Lung (tissue), 12 donors: ENCODE measurements around the gene TAOK1. TPM values are rescaled to one million over a fixed set of nuclear protein-coding genes. Genes with fewer than 3 reads are reported as not detected.

Experiments
- ATAC-seq: fragments of 200-7000 bp; cut with Tn5 transposase; one replicate; pipeline ENCODE4 v1.9.1; 2020; ENCODE audit warnings: moderate number of reproducible peaks; ENCODE audit not compliant: insufficient read depth, low FRiP score
- DNase-seq, 3 donors: peaks; one replicate each; pipeline ENCODE4 v3.0.0-alpha.2; 2013 to 2017
- H3K27ac ChIP-seq, 2 donors: one replicate each; pipeline ENCODE4 v1.5.1; 2013; ENCODE audit warnings: mild to moderate bottlenecking in 2 of 2, moderate library complexity in 2 of 2, control low read depth in 1 of 2, inconsistent platforms in 1 of 2, low read depth in 1 of 2, low read length in 1 of 2
- H3K27me3 ChIP-seq, 3 donors: one replicate each; pipeline ENCODE4 v1.5.1; 2013; ENCODE audit warnings: low read length in 2 of 3; ENCODE audit not compliant: control insufficient read depth in 3 of 3, insufficient read depth in 3 of 3
- H3K36me3 ChIP-seq, 4 donors: one replicate each; pipeline ENCODE4 v1.5.1; 2013; ENCODE audit warnings: low read length in 4 of 4, mild to moderate bottlenecking in 1 of 4, moderate library complexity in 1 of 4; ENCODE audit not compliant: control insufficient read depth in 4 of 4, insufficient read depth in 4 of 4
- H3K4me1 ChIP-seq, 5 donors: one replicate each; pipeline ENCODE4 v1.5.1; 2013; ENCODE audit warnings: low read length in 5 of 5, mild to moderate bottlenecking in 2 of 5, moderate library complexity in 1 of 5; ENCODE audit not compliant: control insufficient read depth in 5 of 5, insufficient read depth in 5 of 5
- H3K4me3 ChIP-seq: one replicate; pipeline ENCODE4 v1.5.1; 2013; ENCODE audit warnings: mild to moderate bottlenecking, control low read depth, moderate library complexity
- H3K9ac ChIP-seq, 2 donors: one replicate each; pipeline ENCODE4 v1.5.1; 2013; ENCODE audit warnings: low read length in 2 of 2, control low read depth in 1 of 2; ENCODE audit not compliant: insufficient read depth in 1 of 2
- H3K9me3 ChIP-seq, 4 donors: one replicate each; pipeline ENCODE4 v1.5.1; 2013; ENCODE audit warnings: low read length in 3 of 4, mild to moderate bottlenecking in 1 of 4, moderate library complexity in 1 of 4; ENCODE audit not compliant: control insufficient read depth in 4 of 4, insufficient read depth in 3 of 4
- WGBS, 2 donors: extraction: QIAGEN DNeasy Blood & Tissue Kit; methylation state at CpG; one replicate each; pipeline ENCODE4 v1.1.7; 2013; 5-methylcytosine and 5-hydroxymethylcytosine counted together
- polyA plus RNA-seq, 2 donors: library from polyadenylated mRNA; stranded (reverse); fragments of 200-250 nt; gene quantifications; one replicate each; pipeline ENCODE4 v1.2.1, GENCODE V29; 2013
- total RNA-seq, 2 donors: library from RNA; depleted of rRNA in 1 of 2; stranded (reverse); fragments of >200 nt in 1 of 2; gene quantifications; one replicate each; pipeline ENCODE4 v1.2.1, GENCODE V29; 2014 to 2021
- TF ChIP-seq, protein P1 (sequence below): IDR thresholded peaks from 2 replicates; pipeline ENCODE4 v1.5.1; 2012; ENCODE audit warnings: mild to moderate bottlenecking; ENCODE audit errors: control extremely low read depth, extremely low read depth
- donor health status: control.
- donor health status: control.
- donor health status: Bipolar disorder and iron deficiency.
- donor health status: healthy.
- donor health status: DM: yes; HTN: yes; CAD: no.

The TAOK1 gene
- total and polyA plus RNA-seq, 4 donors, result 8.8 to 81.0 (median 37.3) TPM

DNA sequence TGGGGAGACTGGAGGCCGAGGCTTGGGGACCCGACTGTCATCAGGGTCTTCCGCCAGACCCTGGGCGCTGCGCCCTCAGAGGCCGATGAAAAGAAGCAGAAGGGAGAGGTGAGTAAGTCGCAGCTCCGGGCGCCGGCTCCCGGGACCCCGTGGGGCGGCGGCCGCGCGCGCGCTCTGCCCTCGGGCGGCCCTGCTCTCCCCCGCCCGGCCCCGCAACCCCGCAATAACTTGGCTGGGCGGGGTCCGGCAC lies 177.1 kb downstream of the TAOK1 start:
- TF ChIP-seq, protein P1, sequence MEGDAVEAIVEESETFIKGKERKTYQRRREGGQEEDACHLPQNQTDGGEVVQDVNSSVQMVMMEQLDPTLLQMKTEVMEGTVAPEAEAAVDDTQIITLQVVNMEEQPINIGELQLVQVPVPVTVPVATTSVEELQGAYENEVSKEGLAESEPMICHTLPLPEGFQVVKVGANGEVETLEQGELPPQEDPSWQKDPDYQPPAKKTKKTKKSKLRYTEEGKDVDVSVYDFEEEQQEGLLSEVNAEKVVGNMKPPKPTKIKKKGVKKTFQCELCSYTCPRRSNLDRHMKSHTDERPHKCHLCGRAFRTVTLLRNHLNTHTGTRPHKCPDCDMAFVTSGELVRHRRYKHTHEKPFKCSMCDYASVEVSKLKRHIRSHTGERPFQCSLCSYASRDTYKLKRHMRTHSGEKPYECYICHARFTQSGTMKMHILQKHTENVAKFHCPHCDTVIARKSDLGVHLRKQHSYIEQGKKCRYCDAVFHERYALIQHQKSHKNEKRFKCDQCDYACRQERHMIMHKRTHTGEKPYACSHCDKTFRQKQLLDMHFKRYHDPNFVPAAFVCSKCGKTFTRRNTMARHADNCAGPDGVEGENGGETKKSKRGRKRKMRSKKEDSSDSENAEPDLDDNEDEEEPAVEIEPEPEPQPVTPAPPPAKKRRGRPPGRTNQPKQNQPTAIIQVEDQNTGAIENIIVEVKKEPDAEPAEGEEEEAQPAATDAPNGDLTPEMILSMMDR, result no peak
- Histone ChIP-seq H3K36me3 (peaks cover 0 to 7% (median 4%) of the 10 kb centered on the region in 4 donors), H3K4me1 (peaks cover 0 to 30% (median 7%) of the 10 kb centered on the region in 5 donors), H3K9me3 (no peaks in the 10 kb centered on the region), H3K27ac (peak overlapping the region; percentile 90 to 92), H3K27me3 (peaks cover 0 to 10% (median 6%) of the 10 kb centered on the region in 3 donors), H3K4me3 (peak overlapping the region; percentile 39), H3K9ac (no peak overlapping the region)
- WGBS, 2 donors, result 0 to 2% methylated on average over 22 to 27 of the region's 27 CpGs
- no peak for ATAC-seq
- DNase-seq, result no peak

DNA sequence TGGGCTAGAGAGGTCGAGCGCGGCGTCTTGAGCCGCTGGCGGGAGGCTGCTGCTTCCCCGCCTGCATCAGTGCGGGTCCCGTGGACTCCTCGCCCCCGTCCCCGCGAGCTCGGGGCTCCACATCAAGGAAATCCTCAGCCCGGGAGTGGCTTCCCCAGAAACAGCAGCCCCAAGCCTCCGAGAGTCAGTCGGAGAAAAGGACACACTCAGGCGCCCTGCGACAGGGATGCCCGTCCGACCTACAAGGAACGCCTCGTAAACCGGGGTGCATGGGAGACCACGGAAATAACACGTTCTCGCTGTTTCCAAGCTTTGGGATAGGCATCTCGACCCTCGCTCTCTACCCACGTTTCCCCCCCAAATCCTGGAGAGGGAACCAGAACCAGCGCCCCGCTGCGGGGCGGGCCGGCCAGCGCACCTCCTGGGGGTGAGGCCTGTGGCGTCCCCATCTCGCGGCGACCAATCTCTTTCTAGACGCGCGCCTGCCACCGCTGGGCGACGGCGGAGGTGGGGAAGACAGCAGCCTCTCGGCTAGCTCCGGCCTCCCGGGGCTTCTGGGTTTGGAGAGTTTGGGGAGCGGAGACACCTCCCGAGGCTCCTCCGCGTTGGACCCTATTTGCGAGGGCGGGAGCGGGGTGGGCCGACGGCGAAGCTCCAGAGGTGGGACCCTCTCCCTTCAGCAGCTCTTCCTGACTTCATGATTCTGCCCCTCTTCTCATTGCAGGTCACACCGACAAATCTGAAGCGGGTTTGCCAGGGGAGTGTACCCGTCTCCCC lies 177.6 kb downstream of the TAOK1 start:
- H3K4me3 ChIP-seq, result peak overlapping the region; percentile 39
- H3K27ac ChIP-seq, result peak overlapping the region; percentile 90 to 92
- peak; percentile 30 for ATAC-seq
- H3K9ac ChIP-seq, result peak overlapping the region in 1 of 2 donors; percentile 55
- peak in 2 of 3 donors; percentile 66 to 71 for DNase-seq
- TF ChIP-seq, protein P1, result no peak
- H3K4me1 ChIP-seq, result peaks cover 0 to 27% (median 6%) of the 10 kb centered on the region in 5 donors
- H3K36me3 ChIP-seq, result peaks cover 0 to 9% (median 3%) of the 10 kb centered on the region in 4 donors
- H3K27me3 ChIP-seq, result peaks cover 0 to 10% (median 6%) of the 10 kb centered on the region in 3 donors
- no peaks in the 10 kb centered on the region for H3K9me3 ChIP-seq
- 0% methylated on average over 63 of the region's 63 CpGs for WGBS, 2 donors

DNA sequence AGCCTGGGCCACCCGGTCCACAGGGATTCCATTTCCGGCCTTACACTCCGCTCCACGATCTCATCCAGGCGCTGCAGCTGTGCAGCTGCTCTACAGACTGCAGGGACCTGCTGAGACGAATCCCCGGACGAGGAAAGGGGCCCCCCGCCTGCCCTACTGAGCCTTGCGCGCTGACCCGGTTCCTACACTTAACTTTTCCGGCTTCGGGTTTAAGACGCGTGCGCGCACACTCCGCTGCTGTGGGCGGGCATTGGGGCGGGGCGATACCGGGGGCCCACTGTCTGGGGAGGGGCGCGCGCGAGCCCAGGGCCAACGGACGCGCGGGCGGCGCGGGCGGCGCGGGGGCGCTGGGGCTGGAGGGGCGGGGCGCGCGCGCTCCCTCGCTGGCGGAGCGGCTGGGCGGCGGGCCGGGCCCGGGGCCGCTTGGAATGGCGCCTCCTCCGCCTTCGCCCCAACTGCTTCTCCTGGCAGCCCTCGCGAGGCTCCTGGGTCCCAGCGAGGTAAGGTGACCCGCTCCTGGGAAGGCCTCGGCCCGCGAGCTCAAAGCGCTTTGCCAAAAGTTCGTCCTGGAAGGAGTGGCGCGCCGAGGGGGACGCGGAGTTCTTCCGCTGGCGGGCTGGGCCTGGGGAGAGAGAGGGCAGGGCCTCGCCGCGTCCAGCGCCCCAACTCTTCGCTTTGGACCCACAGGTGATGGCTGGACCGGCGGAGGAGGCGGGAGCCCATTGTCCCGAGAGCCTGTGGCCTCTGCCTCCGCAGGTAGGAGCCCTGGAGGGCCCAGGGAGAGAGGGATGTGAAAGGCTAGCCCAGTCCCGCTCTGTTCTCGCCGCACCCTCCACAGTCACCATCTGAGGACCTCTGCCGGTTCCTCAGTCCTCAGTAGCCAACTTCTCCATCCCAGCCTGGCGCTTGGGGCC lies 178.4 kb downstream of the TAOK1 start, which contains the start of gene TP53I13:
TSS of gene TP53I13 (plus strand) at position 371 of the 914 bp plus-strand sequence. CDS start at position 429, 58 bp downstream.
- peaks cover 0 to 33% (median 6%) of the 10 kb centered on the region in 5 donors for H3K4me1 ChIP-seq
- WGBS, 2 donors, result 1 to 3% methylated on average over 51 to 85 of the region's 85 CpGs

More for the DNA sequence above, 178.4 kb downstream of the TAOK1 start, which contains the start of gene TP53I13:
- DNase-seq (peak; percentile 91 to 93 (median 93)), ATAC-seq (peak; percentile 68)
- Histone ChIP-seq H3K9ac (peak within 1 kb of the TSS in 1 of 2 donors; percentile 55), H3K4me3 (peak within 1 kb of the TSS; percentile 48), H3K36me3 (peaks cover 0 to 9% (median 4%) of the 10 kb centered on the region in 4 donors), H3K27me3 (peaks cover 0 to 10% (median 6%) of the 10 kb centered on the region in 3 donors), H3K27ac (peak within 1 kb of the TSS; percentile 90 to 92), H3K9me3 (no peaks in the 10 kb centered on the region)
- TF ChIP-seq, protein P1, result no peak
